Vagina (tissue), 2 donors: Measurements from ENCODE around the gene PLCB1.

Experiments
- POLR2A ChIP-seq, 2 donors: fragments of 450-650 bp; IDR thresholded peaks; one replicate each; pipeline ENCODE4 v1.6.1; 2017; ENCODE audit warnings: antibody characterized with exemption in 2 of 2, mild to moderate bottlenecking in 2 of 2, moderate library complexity in 2 of 2
- POLR2AphosphoS5 ChIP-seq, 2 donors: sonication (generic); formaldehyde crosslinking; IDR thresholded peaks; one replicate each; pipeline ENCODE4 v1.9.0; 2017; ENCODE audit warnings: antibody characterized with exemption in 2 of 2, mild to moderate bottlenecking in 2 of 2, low read depth in 1 of 2; ENCODE audit not compliant: insufficient read depth in 1 of 2
- TF ChIP-seq, protein P1 (sequence below), 3 experiments: fragments of 450-650 bp in 2 of 3; fragments of 200-600 bp in 1 of 3; sonication (generic) in 1 of 3; IDR thresholded peaks; one replicate each; pipeline ENCODE4 v1.5.1; 2017 to 2019; ENCODE audit warnings: antibody characterized with exemption in 3 of 3, mild to moderate bottlenecking in 2 of 3, moderate library complexity in 2 of 3

DNA sequence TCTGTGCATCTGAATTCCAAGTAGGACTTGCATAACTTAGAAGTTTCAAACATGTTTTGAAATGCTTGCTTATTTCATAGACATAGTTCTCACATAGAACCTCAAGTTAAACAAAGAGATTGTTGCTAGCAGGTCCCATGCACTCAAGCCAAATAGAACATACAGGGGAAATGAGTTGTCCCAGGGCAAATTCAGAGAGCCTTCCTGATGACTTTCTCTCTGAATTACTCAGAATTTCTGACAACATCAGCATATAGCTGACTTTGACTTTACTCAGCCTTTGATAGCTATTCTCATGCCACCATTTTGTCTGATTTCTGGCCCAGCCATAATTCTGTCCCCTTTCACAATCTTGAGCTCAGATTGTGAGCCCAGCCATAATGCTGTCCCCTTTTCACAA, 603.6 kb downstream of the PLCB1 start:
- TF ChIP-seq POLR2A (IDR thresholded peaks at IDR 0.05) (no peak), POLR2AphosphoS5 (IDR thresholded peaks at IDR 0.05; ENCODE audit: insufficient read depth in 1 of 2, low read depth in 1 of 2) (no peak)
- TF ChIP-seq, protein P1, sequence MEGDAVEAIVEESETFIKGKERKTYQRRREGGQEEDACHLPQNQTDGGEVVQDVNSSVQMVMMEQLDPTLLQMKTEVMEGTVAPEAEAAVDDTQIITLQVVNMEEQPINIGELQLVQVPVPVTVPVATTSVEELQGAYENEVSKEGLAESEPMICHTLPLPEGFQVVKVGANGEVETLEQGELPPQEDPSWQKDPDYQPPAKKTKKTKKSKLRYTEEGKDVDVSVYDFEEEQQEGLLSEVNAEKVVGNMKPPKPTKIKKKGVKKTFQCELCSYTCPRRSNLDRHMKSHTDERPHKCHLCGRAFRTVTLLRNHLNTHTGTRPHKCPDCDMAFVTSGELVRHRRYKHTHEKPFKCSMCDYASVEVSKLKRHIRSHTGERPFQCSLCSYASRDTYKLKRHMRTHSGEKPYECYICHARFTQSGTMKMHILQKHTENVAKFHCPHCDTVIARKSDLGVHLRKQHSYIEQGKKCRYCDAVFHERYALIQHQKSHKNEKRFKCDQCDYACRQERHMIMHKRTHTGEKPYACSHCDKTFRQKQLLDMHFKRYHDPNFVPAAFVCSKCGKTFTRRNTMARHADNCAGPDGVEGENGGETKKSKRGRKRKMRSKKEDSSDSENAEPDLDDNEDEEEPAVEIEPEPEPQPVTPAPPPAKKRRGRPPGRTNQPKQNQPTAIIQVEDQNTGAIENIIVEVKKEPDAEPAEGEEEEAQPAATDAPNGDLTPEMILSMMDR (IDR thresholded peaks at IDR 0.05) = no peak
